ENCODE results near the gene FLII. TPM values are rescaled to one million over a fixed set of nuclear protein-coding genes. Genes with fewer than 3 reads are reported as not detected.

The FLII gene
- total RNA-seq, 2 donors from 2014 or later, result 299 to 335 TPM

DNA sequence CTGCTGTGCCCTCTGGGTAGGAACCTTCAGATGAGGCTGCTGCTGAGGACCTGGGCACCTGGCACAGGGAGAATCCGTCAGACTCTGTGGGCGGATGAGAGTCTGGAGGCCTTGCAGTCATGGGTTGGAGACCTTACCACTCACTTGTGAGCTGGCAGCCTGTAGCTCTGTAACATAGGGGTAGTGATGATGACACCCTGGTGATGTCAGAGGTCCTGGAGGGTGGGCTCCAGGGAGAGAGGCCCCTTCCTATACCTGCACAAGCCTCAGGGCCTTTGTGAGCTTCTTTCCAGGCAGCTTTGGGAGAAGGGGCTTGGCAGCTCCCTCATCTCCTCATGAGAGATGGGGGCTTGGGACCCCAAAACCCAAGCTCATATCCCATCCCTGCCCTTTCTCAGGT, 3.6 kb upstream of the FLII start:
- peaks cover 20% of the 10 kb centered on the region for H3K4me1 Mint-ChIP-seq
- H3K9me3 Mint-ChIP-seq, result no peaks in the 10 kb centered on the region
- no peak overlapping the region for H3K9ac ChIP-seq (ENCODE audit: extremely low read depth, low read length, poor library complexity, severe bottlenecking)
- peak overlapping the region; percentile 92 for H3K4me3 Mint-ChIP-seq
- H3K27me3 ChIP-seq (ENCODE audit: control insufficient read depth, insufficient read depth, low read length, poor library complexity, severe bottlenecking), result no peaks in the 10 kb centered on the region
- H3K36me3 ChIP-seq (ENCODE audit: control insufficient read depth, insufficient read depth, low read length), result peaks cover 28% of the 10 kb centered on the region
- no peak for DNase-seq
- H3K27ac ChIP-seq (ENCODE audit: low read depth, low read length), result no peak overlapping the region
- no peaks in the 10 kb centered on the region for H3K9me3 ChIP-seq (ENCODE audit: control insufficient read depth, low read length)
- TF ChIP-seq, protein P1, sequence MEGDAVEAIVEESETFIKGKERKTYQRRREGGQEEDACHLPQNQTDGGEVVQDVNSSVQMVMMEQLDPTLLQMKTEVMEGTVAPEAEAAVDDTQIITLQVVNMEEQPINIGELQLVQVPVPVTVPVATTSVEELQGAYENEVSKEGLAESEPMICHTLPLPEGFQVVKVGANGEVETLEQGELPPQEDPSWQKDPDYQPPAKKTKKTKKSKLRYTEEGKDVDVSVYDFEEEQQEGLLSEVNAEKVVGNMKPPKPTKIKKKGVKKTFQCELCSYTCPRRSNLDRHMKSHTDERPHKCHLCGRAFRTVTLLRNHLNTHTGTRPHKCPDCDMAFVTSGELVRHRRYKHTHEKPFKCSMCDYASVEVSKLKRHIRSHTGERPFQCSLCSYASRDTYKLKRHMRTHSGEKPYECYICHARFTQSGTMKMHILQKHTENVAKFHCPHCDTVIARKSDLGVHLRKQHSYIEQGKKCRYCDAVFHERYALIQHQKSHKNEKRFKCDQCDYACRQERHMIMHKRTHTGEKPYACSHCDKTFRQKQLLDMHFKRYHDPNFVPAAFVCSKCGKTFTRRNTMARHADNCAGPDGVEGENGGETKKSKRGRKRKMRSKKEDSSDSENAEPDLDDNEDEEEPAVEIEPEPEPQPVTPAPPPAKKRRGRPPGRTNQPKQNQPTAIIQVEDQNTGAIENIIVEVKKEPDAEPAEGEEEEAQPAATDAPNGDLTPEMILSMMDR (conservative IDR thresholded peaks at IDR 0.05), result no peak
- H3K27ac Mint-ChIP-seq, result no peak overlapping the region
- WGBS, 2 experiments (ENCODE audit: insufficient coverage in 1 of 2, insufficient read length in 1 of 2), result 98% methylated on average over 2 of the region's 2 CpGs; no CpG with 5 or more reads in 1 of the 2 experiments
- peaks cover 12% of the 10 kb centered on the region for H3K36me3 Mint-ChIP-seq (ENCODE audit: low read depth)
- peak overlapping the region; percentile 90 for H3K4me3 ChIP-seq (ENCODE audit: low read length)
- no peaks in the 10 kb centered on the region for H3K27me3 Mint-ChIP-seq (ENCODE audit: insufficient read depth)
- H3K4me1 ChIP-seq (ENCODE audit: control insufficient read depth, insufficient read depth, low read length), result peaks cover 9% of the 10 kb centered on the region

DNA sequence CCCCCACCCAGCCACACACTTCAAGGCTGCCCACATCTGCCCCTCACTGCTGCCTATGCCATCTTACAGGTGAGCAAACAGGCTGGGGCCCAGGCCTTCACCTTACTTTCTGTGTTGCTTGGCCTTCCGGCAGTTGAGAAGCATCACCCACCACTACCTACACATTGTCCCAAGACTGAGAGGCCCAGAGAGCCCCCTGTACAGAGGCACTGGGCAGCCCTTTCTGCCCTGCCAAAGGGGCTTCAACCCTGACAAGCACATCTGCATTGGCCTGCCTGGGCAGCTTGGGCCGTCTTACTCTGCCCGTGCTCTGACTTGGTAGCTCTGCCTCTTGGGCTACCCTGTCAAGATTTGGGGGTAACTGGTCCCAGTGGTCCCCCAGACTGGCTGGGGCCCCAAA, 3.1 kb upstream of the FLII start:
- 94% methylated on average over 2 to 3 of the region's 3 CpGs for WGBS, 2 experiments (ENCODE audit: insufficient coverage in 1 of 2, insufficient read length in 1 of 2)
- H3K4me3 Mint-ChIP-seq, result peak overlapping the region; percentile 92
- DNase-seq, result no peak
- Histone ChIP-seq H3K4me3 (ENCODE audit: low read length) (peak overlapping the region; percentile 90), H3K27ac (ENCODE audit: low read depth, low read length) (no peak overlapping the region), H3K36me3 (ENCODE audit: control insufficient read depth, insufficient read depth, low read length) (peaks cover 27% of the 10 kb centered on the region), H3K4me1 (ENCODE audit: control insufficient read depth, insufficient read depth, low read length) (peaks cover 14% of the 10 kb centered on the region), H3K27me3 (ENCODE audit: control insufficient read depth, insufficient read depth, low read length, poor library complexity, severe bottlenecking) (no peaks in the 10 kb centered on the region), H3K9ac (ENCODE audit: extremely low read depth, low read length, poor library complexity, severe bottlenecking) (peak overlapping the region; percentile 97), H3K9me3 (ENCODE audit: control insufficient read depth, low read length) (no peaks in the 10 kb centered on the region)
- peak overlapping the region; percentile 72 for H3K27ac Mint-ChIP-seq
- TF ChIP-seq, protein P1 (conservative IDR thresholded peaks at IDR 0.05), result no peak
- peaks cover 22% of the 10 kb centered on the region for H3K4me1 Mint-ChIP-seq
- no peaks in the 10 kb centered on the region for H3K27me3 Mint-ChIP-seq (ENCODE audit: insufficient read depth)
- peaks cover 14% of the 10 kb centered on the region for H3K36me3 Mint-ChIP-seq (ENCODE audit: low read depth)
- H3K9me3 Mint-ChIP-seq, result no peaks in the 10 kb centered on the region

DNA sequence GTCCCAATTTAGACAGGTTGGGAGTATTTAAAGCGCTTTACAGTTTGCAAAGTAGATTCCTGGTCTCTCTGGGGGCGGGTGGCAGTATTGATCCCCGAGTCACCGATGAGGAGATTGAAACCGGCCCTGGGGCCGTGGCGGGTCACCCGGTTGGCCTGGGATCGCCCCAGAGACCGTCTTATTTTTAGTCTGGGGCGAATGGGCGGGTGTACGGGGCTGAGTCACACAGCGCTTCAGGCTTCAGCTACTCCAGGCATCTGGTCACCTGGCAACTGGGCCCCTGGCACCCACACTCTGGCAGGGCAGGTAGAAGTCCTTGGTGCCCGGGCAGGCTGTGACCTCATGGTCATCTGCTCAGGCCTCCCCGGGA, 2.6 kb upstream of the FLII start:
- H3K27ac Mint-ChIP-seq, result peak overlapping the region; percentile 92
- Histone ChIP-seq H3K9ac (ENCODE audit: extremely low read depth, low read length, poor library complexity, severe bottlenecking) (peak overlapping the region; percentile 97), H3K9me3 (ENCODE audit: control insufficient read depth, low read length) (no peaks in the 10 kb centered on the region), H3K27ac (ENCODE audit: low read depth, low read length) (no peak overlapping the region), H3K4me3 (ENCODE audit: low read length) (peak overlapping the region; percentile 90), H3K36me3 (ENCODE audit: control insufficient read depth, insufficient read depth, low read length) (peaks cover 31% of the 10 kb centered on the region), H3K4me1 (ENCODE audit: control insufficient read depth, insufficient read depth, low read length) (peaks cover 14% of the 10 kb centered on the region), H3K27me3 (ENCODE audit: control insufficient read depth, insufficient read depth, low read length, poor library complexity, severe bottlenecking) (no peaks in the 10 kb centered on the region)
- TF ChIP-seq, protein P1 (conservative IDR thresholded peaks at IDR 0.05), result no peak
- H3K36me3 Mint-ChIP-seq (ENCODE audit: low read depth), result peaks cover 18% of the 10 kb centered on the region
- no peaks in the 10 kb centered on the region for H3K27me3 Mint-ChIP-seq (ENCODE audit: insufficient read depth)
- no peaks in the 10 kb centered on the region for H3K9me3 Mint-ChIP-seq
- WGBS, 2 experiments (ENCODE audit: insufficient coverage in 1 of 2, insufficient read length in 1 of 2), result 11 to 14% methylated on average over 13 to 16 of the region's 16 CpGs
- H3K4me3 Mint-ChIP-seq, result peak overlapping the region; percentile 92
- DNase-seq, result peak; percentile 81
- peaks cover 22% of the 10 kb centered on the region for H3K4me1 Mint-ChIP-seq

Measured in endodermal cell (in vitro differentiated cells).